ENCODE data around the gene CD74.
A peak's percentile ranks its signal among the peaks of the same experiment; 100 is the strongest.
"Not testable (repeated sequence)": the region's sequence is repeated elsewhere in the genome, so short reads cannot be mapped to it uniquely, and the experiment has no call there.

CD74 gene

GRCh38 chr5:150441813-150442698, 29.3 kb upstream of the CD74 start:
- no peak for DNase-seq

- DNase-seq, result no peak
Measured at GRCh38 chr5:150440948-150441812, 28.5 kb upstream of the CD74 start.

- DNase-seq, result no peak
Measured at GRCh38 chr5:150438873-150439546, 26.3 kb upstream of the CD74 start.

GRCh38 chr5:150436141-150436680, 23.5 kb upstream of the CD74 start:
- peak; percentile 91 for DNase-seq

GRCh38 chr5:150434464-150434863, 21.8 kb upstream of the CD74 start:
- no peak for DNase-seq

- DNase-seq, result no peak
Measured at GRCh38 chr5:150431574-150431973, 18.9 kb upstream of the CD74 start.

GRCh38 chr5:150431048-150431447, 18.3 kb upstream of the CD74 start:
- no peak for DNase-seq

- DNase-seq, result no peak
Measured at GRCh38 chr5:150429410-150429873, 16.7 kb upstream of the CD74 start.

GRCh38 chr5:150428978-150429377, 16.3 kb upstream of the CD74 start:
- DNase-seq, result no peak

GRCh38 chr5:150428106-150428876, 15.6 kb upstream of the CD74 start:
- no peak for DNase-seq

- DNase-seq, result not testable (repeated sequence)
Measured at GRCh38 chr5:150426165-150426564, 13.5 kb upstream of the CD74 start.

GRCh38 chr5:150422758-150423157, 10.0 kb upstream of the CD74 start:
- DNase-seq, result no peak

- DNase-seq, result no peak
Measured at GRCh38 chr5:150422075-150422474, 9.4 kb upstream of the CD74 start.

GRCh38 chr5:150419630-150420270, 7.0 kb upstream of the CD74 start:
- no peak for DNase-seq

GRCh38 chr5:150413902-150414790, 1.4 kb upstream of the CD74 start:
- not testable (repeated sequence) for DNase-seq

- no peak for DNase-seq
Measured at GRCh38 chr5:150413176-150413901, 629 bp upstream of the CD74 start.

- peak; percentile 70 for DNase-seq
Measured at GRCh38 chr5:150411245-150411979, 1.3 kb downstream of the CD74 start.

- peak; percentile 50 for DNase-seq
Measured at GRCh38 chr5:150410524-150411244, 2.0 kb downstream of the CD74 start.
